DMS79 (cell line): Measurements from ENCODE around the gene NAV2.
"Not testable (repeated sequence)": the region's sequence is repeated elsewhere in the genome, so short reads cannot be mapped to it uniquely, and the experiment has no call there.

Experiments used
- DNase-seq: peaks from one replicate; lab custom pipeline; 2025; lab: John Stamatoyannopoulos, UW

The NAV2 gene

DNA sequence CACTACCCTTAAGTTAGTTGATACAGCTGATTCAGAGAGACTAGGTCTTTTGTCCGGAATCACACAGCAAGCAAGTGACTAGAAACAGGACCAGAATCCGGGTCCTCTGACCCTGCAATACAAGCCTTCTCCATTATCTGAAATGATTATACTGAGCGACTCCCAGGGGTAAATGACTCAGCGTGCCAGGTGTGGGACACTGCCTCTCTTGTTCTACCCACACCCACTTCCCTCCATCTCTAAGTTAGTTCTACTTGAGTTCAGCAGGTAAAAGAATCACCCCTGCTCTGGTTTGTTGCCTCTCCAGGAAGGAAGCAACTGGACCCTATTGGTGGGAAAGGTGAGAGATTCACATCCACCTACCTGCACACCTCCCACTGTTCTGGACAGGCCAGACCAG lies 290.7 kb downstream of the NAV2 start:
- DNase-seq: no peak

DNA sequence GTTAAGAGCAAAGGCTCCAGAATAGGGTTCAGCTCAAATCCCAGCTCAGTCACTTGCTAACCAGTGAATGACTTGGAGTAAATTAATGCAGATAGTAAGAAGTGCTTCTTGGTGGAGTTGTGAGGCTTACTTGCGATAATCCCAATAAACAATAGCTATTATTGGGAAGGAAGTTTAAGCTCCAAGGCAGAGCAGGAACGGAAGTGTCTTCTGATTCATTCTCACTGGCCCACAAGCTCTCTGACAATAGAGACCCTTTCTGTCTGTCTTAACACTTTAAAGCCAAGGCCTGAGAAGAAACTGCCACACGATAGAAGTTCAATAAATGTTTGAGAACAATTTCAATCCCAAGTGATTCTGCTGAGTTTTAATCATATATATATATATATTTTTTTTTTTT lies 292.2 kb downstream of the NAV2 start:
- no peak for DNase-seq

DNA sequence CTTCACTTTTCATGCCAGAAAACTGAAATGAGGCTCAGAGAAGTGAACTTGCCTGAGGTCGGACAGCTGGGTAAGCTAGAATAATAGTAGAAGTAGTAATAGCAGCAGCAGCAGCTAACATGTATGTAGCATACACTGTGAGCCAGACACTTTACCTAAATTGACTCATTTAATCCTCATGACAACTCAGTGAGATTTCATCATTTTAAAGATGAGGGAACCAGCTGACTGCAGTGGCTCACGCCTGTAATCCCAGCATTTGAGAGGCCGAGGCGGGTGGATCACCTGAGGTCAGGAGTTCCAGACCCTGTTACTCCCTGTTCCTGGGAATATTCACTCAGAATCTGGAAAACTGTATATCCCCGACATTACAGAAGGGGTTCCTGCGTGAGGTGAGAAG lies 293.1 kb downstream of the NAV2 start:
- DNase-seq: no peak

DNA sequence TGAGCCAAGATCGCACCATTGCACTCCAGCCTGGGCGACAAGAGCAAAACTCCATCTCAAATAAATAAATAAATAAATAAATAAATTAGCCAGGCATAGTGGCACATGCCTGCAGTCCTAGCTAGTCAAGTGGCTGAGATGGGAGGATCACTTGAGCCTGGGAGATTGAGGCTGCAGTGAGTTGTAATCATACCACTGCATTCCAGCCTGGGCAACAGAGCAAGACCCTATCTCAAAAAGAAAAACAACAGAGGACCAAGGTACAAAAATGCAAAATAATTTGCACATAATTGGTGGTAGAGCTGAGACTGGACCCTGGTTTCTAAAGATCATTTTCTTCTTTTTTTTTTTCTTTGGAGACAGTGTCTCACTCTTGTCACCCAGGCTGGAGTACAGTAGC lies 294.0 kb downstream of the NAV2 start:
- not testable (repeated sequence) for DNase-seq

DNA sequence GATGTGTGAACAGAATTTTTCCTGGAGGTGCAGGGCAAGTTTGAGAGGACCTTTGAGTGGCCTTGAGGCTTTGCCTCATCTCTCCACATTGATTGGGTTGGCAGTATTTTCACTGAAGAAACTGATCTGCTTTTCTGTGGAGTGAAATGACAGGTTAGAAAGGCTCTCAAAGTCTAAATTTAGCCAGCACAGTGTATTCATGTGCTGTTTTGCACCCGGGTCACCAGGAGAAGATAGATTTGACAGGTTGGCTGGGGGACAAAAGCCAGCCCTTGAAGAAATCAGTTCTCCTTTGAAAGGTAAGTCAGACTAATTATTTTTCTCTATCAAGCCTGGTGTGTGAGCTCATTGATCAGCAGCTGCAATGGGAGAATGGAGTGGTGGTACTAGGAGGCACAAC lies 294.7 kb downstream of the NAV2 start:
- no peak for DNase-seq

DNA sequence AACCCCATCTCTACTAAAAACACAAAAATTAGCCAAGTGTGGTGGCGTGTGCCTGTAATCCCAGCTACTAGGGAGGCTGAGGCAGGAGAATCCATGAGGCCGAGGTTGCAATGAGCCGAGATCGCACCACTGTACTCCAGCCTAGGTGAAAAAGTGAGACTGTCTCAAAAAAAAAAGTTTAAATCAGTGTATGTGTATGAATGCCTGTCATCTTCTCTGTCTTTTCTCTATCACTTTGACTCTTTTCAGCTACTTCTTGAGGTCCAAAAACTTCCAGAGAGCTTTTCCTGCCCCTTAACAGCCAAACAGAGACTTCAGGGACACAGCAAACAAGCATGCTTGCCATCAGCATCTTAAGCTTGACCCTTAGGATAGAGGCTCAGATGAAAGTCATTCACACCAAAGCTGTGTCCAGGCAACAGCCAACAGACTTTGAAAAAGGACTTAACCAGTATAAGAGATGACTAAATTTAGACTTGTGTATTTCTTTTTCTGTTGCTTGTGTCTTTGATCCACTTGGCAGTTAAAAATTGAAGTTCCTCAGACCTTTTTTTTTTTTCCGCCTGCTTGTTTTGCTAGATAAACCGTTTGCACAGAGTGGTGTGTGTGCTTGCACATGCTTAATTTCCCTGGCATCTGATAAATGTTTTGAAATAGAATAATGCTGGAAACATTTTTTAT lies 295.7 kb downstream of the NAV2 start:
- no peak for DNase-seq

DNA sequence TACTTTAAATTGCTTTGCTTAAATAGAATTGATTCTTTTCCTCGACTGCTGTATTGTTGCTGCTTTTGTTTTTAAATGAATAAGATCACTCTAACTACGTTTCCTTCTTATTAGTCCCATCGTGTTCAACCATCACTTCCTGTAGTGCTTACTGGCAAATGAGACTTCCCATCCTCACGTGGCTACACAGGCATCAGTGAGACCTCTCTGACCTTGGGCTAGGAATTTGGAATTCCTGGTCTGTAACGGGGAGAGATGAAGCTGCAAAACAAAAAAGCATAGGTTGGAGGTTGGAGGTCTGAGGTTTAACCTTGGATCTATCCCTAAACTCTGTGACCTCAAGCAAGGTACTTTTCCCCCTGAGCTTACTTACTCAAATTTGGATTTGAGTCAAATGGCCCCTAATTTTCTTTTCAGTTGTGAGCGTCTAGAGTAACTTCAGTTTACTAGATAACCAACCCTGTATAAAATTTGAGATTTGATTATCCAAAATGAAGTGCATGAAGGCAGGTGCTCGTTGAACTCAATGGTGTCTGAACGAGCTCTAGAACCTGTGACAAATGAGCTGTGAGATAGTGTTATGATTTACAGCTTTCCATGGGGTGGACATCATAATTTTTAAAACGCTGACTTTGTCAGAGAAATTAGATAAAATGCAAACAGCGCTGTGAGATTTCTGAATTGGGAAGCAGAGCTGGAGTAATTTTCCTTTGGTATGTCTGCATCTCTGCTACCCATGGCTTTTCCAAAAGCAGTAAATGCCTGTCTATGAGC lies 296.4 kb downstream of the NAV2 start:
- no peak for DNase-seq

DNA sequence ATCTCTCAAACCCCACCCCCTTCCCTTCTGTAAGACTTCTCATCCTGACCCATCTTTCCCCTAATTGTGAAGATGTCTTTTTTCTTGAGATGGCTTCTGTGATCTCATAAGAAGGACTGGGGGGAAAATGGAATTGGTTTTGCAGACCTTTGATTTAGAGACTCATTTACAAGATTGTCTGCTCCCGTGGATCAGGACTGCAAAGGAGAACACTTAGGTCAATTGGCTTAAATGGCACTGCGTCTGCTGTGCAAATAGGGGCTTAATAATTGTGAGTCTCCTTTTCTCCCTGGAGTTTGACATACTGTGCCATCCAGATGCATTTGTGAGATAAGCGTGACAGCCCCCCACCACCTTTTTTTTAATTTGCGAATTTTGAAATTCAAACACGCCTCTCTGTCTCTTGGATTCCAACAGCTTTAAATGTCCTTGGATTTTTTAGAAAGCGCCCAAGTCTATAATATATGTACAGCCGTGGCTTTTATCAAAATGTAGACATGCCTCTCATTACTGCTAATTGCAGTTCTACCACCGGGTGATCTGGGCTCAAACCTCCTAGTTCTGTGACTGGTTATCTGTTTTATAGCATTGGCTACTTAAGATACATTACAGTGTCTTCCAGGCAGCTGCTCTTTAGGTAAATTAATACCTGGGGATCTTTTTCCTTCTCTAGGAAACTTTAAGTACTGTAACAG lies 297.7 kb downstream of the NAV2 start:
- DNase-seq: no peak

DNA sequence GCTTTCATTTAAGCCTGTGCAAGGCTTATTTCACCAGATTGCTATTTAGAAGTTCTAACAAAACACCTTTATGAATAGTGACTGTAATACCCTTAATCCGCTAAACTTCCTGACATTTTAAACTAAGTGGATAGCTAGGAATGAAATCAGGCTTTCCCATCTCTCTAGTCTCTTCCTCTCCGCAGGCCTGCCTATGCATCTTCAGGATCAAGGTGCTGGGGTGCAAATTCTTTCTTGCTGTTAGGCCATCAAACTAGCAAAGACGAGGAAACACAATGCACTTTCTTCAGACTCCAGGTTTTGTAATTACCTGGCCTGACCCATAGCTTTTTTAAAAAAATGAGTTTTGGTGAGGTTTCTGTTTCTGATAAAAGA lies 298.2 kb downstream of the NAV2 start:
- no peak for DNase-seq

DNA sequence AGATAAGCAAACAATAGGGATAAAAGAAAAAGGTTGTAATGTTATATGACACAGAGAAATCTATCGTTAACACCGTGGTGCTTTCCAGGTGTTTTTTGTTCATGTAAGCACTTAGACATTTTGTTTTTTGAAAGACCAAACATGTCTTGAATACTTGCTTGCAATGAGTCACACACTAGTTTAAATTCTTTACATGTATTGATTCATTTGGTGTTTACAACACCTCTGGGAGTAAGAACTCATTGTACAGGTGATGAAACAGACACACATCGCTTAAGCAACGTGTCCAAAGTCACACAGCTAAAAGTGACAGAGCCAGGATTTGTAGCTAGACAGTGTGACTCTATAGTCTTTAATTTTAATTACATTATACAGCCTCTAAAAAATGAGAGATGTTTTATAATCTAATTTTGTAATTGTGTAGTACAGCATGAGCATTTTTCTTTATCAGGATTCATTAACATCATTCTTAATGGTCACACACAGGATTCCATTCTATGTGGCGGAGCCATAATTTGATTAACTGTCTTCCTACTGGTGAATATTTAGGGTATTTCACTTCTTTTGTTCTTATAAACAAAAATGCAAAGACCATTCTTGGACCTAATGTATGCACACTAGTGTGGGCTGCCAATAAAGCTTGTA lies 298.8 kb downstream of the NAV2 start:
- DNase-seq: no peak

DNA sequence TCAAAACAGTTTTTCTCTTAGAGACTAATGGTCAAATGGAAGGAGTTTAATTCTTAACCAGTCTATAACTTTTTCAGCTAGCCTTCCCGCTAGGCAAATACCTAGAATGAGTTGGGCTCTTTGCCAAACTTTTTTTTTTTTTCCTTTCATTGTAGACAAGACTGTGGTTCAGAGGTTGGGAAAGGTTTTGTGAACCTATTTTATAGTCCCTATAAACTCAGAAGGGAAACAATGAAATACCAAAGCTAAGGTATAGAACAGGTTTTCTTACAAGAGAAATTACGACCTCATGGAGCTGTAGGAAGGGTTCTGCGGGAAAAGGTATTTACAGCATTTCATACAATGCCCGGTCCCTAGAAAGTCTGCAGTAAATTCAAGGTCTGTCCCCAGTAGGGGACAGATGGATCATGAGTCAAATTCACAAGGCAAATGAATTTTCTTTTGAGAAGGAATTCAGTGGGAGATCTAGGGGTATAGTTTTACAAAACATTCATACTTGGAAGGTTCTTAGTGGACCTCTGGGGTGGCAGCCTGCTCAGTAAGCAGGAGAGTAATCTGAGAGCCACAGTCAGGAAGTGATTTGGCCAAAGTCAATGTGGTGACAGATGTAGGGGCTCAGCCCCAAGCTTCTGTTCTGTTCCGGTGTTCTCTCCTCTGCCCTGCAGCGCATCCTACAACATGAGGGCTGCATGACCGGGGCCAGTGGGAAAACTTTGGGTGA lies 300.9 kb downstream of the NAV2 start:
- peak; percentile 34 for DNase-seq

DNA sequence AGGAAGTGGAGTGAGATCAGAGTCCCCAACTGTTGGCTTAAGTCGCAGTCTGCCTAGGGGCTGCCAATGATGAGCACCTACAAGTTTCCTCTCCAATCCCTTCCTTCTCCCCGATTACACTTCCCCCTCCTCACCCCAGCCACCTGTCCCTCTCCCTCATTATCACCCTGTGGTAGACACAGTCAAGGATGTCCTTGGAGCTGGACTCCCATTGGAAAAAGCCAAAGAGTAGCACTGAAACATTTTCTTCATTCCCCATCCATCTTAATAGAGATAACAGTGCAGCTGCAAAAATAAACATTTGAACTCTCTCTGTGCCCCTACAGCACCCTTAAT lies 301.4 kb downstream of the NAV2 start:
- DNase-seq: no peak

DNA sequence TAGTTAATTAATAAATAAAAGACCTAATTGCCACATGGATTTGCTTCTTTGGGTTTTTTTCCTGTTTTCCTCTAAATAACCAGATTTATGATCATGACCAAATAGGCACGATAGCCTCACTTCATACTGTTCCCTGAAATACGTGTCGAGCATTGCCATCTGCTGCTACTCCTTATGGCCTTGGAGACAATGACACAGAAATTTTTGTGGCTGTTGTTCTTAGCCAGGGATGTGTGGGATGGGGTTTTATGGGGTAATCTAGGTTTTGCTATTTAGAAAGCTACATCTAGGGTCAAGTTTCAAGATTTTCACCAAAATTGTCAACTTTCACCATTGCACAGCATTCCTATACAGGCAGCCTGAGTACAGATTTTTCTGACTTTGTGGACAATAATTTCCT lies 302.5 kb downstream of the NAV2 start:
- DNase-seq: no peak

DNA sequence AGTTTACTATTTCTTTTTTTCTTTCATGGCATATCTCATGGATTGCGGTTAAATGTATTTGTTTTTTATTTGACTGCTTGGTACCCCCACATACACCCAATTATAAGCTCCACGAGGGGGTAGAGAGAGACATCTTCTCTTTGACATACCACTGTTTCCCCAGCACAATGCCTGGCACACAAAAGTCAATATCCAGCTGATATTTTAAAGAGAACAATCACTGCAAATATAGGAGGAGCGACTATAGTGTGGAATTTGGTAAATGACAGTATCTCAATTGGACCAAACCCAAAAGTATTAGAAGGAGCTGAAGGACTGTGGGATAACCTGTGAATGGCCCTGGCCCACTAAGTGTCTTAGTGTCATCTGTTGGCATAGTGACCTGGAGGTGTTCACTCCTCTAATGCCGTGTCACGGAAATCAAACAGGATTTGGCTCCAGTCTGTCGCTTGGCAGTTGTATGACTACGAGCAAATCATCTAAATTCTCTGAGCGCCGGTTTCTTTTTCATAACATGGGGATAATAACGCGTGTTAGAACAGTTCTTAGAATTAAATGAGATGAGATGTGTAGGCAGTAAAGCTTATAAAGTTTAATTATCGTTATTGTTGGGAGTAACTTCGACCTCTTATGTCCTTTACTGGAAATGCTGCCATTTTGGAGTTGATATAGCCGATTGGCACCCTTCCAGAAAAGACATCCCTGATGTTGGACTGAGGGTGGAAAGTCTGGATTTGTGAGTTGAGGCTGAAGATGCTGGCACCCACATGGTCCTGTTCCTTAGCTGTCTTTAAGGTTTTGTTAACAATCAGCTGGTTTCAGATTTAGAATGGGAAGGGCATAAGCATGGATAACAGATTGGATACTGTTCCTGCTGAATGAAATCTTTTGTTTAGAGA lies 303.1 kb downstream of the NAV2 start:
- DNase-seq: peak; percentile 79

DNA sequence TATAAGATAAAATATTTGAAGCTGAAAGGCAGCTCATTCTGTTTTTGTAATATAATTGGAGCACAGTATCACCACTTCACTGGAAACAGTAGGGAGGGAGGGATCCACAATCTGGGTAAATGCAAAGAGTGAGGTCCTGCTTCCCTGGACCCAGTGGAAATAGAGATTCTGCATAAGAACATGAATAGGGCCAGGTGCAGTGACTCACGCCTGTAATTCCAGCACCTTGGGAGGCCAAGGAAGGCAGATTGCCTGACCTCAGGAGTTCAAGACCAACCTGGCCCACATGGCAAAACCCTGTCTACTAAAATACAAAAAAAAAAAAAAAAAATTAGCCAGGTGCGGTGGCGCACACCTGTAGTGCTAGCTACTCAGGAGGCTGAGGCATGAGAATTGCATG lies 303.9 kb downstream of the NAV2 start:
- DNase-seq: no peak

DNA sequence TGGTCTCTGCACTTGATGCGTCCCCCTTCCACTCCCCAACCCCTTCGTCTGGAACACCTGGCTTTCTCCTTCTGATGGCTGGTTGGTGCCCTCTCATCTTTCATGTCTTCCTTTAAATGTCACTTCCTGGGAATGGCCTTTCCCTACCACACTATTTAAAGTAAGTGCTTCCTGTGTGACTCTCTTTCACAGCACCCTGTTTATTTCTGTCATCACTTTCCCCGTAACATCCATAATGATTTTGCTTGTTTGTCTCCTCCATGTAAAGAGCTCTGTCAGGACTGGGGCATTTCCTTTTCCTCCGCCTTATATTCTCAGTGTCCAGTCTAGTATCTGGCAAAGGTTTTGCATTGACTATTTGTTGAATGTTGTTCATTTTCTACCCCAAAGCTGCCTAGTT lies 304.7 kb downstream of the NAV2 start:
- DNase-seq: no peak

DNA sequence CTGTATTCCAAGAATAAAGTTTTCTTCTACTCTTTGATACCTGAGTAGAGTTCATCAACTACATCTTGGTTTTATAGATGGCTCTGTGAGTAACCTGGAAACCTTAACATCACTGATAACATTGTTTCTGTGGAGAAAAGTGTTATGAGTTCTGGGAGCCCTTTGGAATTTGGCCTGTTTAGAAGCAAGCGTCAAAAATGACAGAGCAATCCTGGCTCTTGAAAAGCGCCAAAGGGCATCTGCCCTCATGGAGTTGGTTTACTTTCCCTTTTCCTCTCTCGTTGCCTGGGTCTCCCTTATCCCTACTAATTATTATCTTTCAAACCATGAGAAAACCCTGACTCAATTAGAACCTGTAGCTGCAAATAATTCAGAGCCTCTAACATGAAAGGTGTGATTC lies 307.6 kb downstream of the NAV2 start:
- no peak for DNase-seq

DNA sequence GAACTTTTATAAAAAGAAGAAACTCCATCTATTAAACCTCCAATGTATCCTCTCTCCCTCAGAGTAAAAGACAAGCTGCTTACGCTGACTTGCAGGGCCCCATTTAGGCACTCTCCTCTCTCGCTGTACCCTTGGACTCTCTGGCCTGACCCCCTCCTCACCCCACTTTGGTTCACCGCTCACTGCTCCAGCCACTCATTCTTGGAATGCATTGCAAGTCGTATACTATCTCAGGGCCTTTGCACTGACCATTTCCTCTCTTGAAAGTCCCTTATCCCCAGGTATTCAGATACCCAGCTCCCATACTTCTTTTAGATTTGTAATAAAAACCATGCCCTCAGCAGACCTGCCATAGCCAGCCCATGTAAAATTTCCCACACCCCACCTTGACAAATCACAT lies 308.1 kb downstream of the NAV2 start:
- no peak for DNase-seq

DNA sequence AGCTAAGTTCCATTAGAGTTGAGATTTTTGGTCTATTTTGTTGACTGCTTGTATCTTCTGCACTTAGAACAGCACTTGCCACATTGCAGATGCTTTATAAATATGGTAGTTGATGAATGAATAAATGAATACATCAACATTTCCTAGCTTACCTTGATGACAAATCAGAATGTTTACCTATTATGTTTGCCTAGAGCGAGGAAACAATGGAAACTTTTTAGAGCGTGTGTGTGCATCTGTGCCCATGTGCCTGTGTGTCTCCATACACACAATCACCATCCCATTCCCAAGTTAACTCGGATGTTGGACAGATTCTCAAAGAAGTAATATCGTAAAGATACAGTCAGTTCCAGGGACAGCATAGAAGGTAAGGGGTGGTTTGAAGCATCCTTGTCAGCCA lies 308.6 kb downstream of the NAV2 start:
- no peak for DNase-seq

DNA sequence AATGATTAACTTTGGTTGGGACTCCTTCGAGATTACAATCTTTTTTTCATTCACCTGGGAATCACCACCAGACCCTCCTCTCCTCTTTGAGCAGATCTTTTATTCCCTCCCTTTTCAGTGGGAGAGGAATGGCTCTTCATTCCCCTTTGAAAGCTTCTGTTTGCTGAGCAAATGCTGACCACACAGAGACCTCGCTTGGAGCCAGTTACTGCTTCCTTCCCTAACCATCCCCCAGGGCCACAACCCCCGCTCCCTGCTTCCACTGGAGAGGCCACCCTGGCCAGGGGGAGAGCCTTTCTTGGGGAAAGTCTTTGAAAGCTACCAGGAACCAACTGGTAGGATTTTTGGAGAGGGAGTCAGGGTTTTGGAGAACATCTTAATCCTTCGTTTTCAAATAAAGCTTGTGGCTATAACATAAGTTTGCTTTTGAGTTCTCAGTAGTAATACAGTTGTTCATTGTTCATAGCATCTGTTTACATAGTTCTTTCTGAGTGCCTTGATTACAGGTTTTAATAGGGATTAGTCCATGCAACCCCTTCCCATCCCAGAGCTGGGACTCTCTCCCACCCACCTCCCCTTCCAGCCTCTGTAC lies 309.2 kb downstream of the NAV2 start:
- no peak for DNase-seq
